ENCODE data around the gene PACRG.

The PACRG gene

GRCh38 chr6:163098827-163099479 lies 371.2 kb downstream of the PACRG start:
- no peak for DNase-seq

- DNase-seq: no peak
These were observed 371.9 kb downstream of the PACRG start for GRCh38 chr6:163099621-163100171.

- DNase-seq: no peak
These were observed 372.5 kb downstream of the PACRG start for GRCh38 chr6:163100259-163100658.

- DNase-seq: no peak
These were observed 385.7 kb downstream of the PACRG start for GRCh38 chr6:163113358-163113962.

GRCh38 chr6:163118941-163119340 lies 391.2 kb downstream of the PACRG start:
- DNase-seq: no peak

- DNase-seq: no peak
These were observed 392.4 kb downstream of the PACRG start for GRCh38 chr6:163120223-163120622.

- no peak for DNase-seq
These were observed 393.5 kb downstream of the PACRG start for GRCh38 chr6:163121270-163121669.

- no peak for DNase-seq
These were observed 394.6 kb downstream of the PACRG start for GRCh38 chr6:163122365-163122764.

GRCh38 chr6:163123098-163123497 lies 395.3 kb downstream of the PACRG start:
- no peak for DNase-seq

- DNase-seq: no peak
These were observed 399.0 kb downstream of the PACRG start for GRCh38 chr6:163126741-163127140.

GRCh38 chr6:163127587-163127986 lies 399.8 kb downstream of the PACRG start:
- DNase-seq: no peak

- DNase-seq: no peak
These were observed 400.6 kb downstream of the PACRG start for GRCh38 chr6:163128324-163128723.

GRCh38 chr6:163132050-163132750 lies 404.4 kb downstream of the PACRG start:
- DNase-seq: no peak

GRCh38 chr6:163133017-163133416 lies 405.2 kb downstream of the PACRG start:
- no peak for DNase-seq

GRCh38 chr6:163133691-163134090 lies 405.9 kb downstream of the PACRG start:
- DNase-seq: no peak

- DNase-seq: no peak
These were observed 409.1 kb downstream of the PACRG start for GRCh38 chr6:163136681-163137397.

- DNase-seq: no peak
These were observed 409.7 kb downstream of the PACRG start for GRCh38 chr6:163137398-163137881.

- no peak for DNase-seq
These were observed 418.3 kb downstream of the PACRG start for GRCh38 chr6:163146036-163146435.

GRCh38 chr6:163147994-163148393 lies 420.2 kb downstream of the PACRG start:
- DNase-seq: no peak

GRCh38 chr6:163148451-163149278 lies 420.9 kb downstream of the PACRG start:
- no peak for DNase-seq

- DNase-seq: no peak
These were observed 421.6 kb downstream of the PACRG start for GRCh38 chr6:163149279-163149848.

GRCh38 chr6:163151212-163151611 lies 423.4 kb downstream of the PACRG start:
- DNase-seq: no peak

All from activated gamma-delta T cell (primary cell).